Duodenal mucosa (tissue), 2 donors: Measurements from ENCODE around the gene PDCD6IP.

ENCODE experiments used
- H3K27ac ChIP-seq: one replicate; pipeline ENCODE4 v1.7.0; 2013; ENCODE audit warnings: low read depth, low read length
- H3K27me3 ChIP-seq, 2 donors: one replicate each; pipeline ENCODE4 v1.7.0; 2013; ENCODE audit warnings: low read length in 2 of 2, control low read depth in 1 of 2; ENCODE audit not compliant: insufficient read depth in 2 of 2, control insufficient read depth in 1 of 2
- H3K36me3 ChIP-seq, 2 donors: one replicate each; pipeline ENCODE4 v1.7.0; 2013; ENCODE audit warnings: low read length in 2 of 2, control low read depth in 1 of 2; ENCODE audit not compliant: insufficient read depth in 2 of 2, control insufficient read depth in 1 of 2
- H3K4me1 ChIP-seq, 2 donors: one replicate each; pipeline ENCODE4 v1.7.0; 2013; ENCODE audit warnings: low read length in 2 of 2, control low read depth in 1 of 2; ENCODE audit not compliant: insufficient read depth in 2 of 2, control insufficient read depth in 1 of 2
- H3K4me3 ChIP-seq, 2 donors: one replicate each; pipeline ENCODE4 v1.7.0; 2013; ENCODE audit warnings: low read length in 2 of 2, low read depth in 1 of 2
- H3K9ac ChIP-seq, 2 donors: one replicate each; pipeline ENCODE4 v1.7.0; 2013; ENCODE audit warnings: low read length in 2 of 2, low read depth in 1 of 2
- H3K9me3 ChIP-seq, 2 donors: one replicate each; pipeline ENCODE4 v1.7.0; 2013; ENCODE audit warnings: low read length in 2 of 2, control low read depth in 1 of 2; ENCODE audit not compliant: control insufficient read depth in 1 of 2

Gene PDCD6IP

GRCh38 chr3:33795131-33795530 lies 3.3 kb upstream of the PDCD6IP start:
- Histone ChIP-seq H3K9ac (no peak overlapping the region), H3K9me3 (no peaks in the 10 kb centered on the region), H3K27me3 (no peaks in the 10 kb centered on the region), H3K27ac (no peak overlapping the region), H3K36me3 (no peaks in the 10 kb centered on the region), H3K4me3 (no peak overlapping the region), H3K4me1 (peaks cover 8 to 14% of the 10 kb centered on the region in 2 donors)

- H3K9me3 ChIP-seq, result no peaks in the 10 kb centered on the region
- no peak overlapping the region for H3K4me3 ChIP-seq
- H3K9ac ChIP-seq, result no peak overlapping the region
- H3K27me3 ChIP-seq, result no peaks in the 10 kb centered on the region
- H3K27ac ChIP-seq, result no peak overlapping the region
- H3K36me3 ChIP-seq, result no peaks in the 10 kb centered on the region
- peaks cover 17 to 23% of the 10 kb centered on the region in 2 donors for H3K4me1 ChIP-seq
Measured at GRCh38 chr3:33795856-33796536, 2.4 kb upstream of the PDCD6IP start.

GRCh38 chr3:33798113-33798417 lies 365 bp upstream of the PDCD6IP start:
- no peak overlapping the region for H3K27ac ChIP-seq
- no peaks in the 10 kb centered on the region for H3K36me3 ChIP-seq
- H3K27me3 ChIP-seq, result no peaks in the 10 kb centered on the region
- peaks cover 23 to 28% of the 10 kb centered on the region in 2 donors for H3K4me1 ChIP-seq
- no peaks in the 10 kb centered on the region for H3K9me3 ChIP-seq
- peak overlapping the region; percentile 86 to 98 for H3K4me3 ChIP-seq
- H3K9ac ChIP-seq, result peak overlapping the region; percentile 85 to 95

GRCh38 chr3:33799202-33799551 lies 747 bp downstream of the PDCD6IP start:
- H3K9ac ChIP-seq, result peak overlapping the region; percentile 85 to 95
- peak overlapping the region; percentile 86 to 98 for H3K4me3 ChIP-seq
- H3K9me3 ChIP-seq, result no peaks in the 10 kb centered on the region
- H3K4me1 ChIP-seq, result peaks cover 23 to 28% of the 10 kb centered on the region in 2 donors
- no peaks in the 10 kb centered on the region for H3K27me3 ChIP-seq
- H3K27ac ChIP-seq, result peak overlapping the region; percentile 98
- H3K36me3 ChIP-seq, result no peaks in the 10 kb centered on the region

- Histone ChIP-seq H3K4me1 (peaks cover 35% of the 10 kb centered on the region in 2 donors), H3K27me3 (no peaks in the 10 kb centered on the region), H3K4me3 (no peak overlapping the region), H3K9ac (no peak overlapping the region), H3K9me3 (no peaks in the 10 kb centered on the region), H3K36me3 (peaks cover 0 to 2% of the 10 kb centered on the region in 2 donors), H3K27ac (no peak overlapping the region)
Measured at GRCh38 chr3:33803252-33803651, 4.8 kb downstream of the PDCD6IP start.

- Histone ChIP-seq H3K9me3 (no peaks in the 10 kb centered on the region), H3K4me1 (peaks cover 35 to 39% of the 10 kb centered on the region in 2 donors), H3K4me3 (no peak overlapping the region), H3K27me3 (no peaks in the 10 kb centered on the region), H3K27ac (no peak overlapping the region), H3K36me3 (peaks cover 0 to 3% of the 10 kb centered on the region in 2 donors), H3K9ac (no peak overlapping the region)
Measured at GRCh38 chr3:33803894-33804526, 5.6 kb downstream of the PDCD6IP start.

GRCh38 chr3:33807191-33807590 lies 8.8 kb downstream of the PDCD6IP start:
- Histone ChIP-seq H3K36me3 (peaks cover 0 to 3% of the 10 kb centered on the region in 2 donors), H3K9me3 (no peaks in the 10 kb centered on the region), H3K9ac (no peak overlapping the region), H3K27me3 (no peaks in the 10 kb centered on the region), H3K4me3 (no peak overlapping the region), H3K27ac (no peak overlapping the region), H3K4me1 (peaks cover 16 to 22% of the 10 kb centered on the region in 2 donors)

GRCh38 chr3:33808559-33808958 lies 10.1 kb downstream of the PDCD6IP start:
- Histone ChIP-seq H3K27ac (no peak overlapping the region), H3K9ac (no peak overlapping the region), H3K9me3 (no peaks in the 10 kb centered on the region), H3K4me3 (no peak overlapping the region), H3K27me3 (no peaks in the 10 kb centered on the region), H3K4me1 (peaks cover 16 to 22% of the 10 kb centered on the region in 2 donors), H3K36me3 (peaks cover 3% of the 10 kb centered on the region in 2 donors)

- no peaks in the 10 kb centered on the region for H3K9me3 ChIP-seq
- no peaks in the 10 kb centered on the region for H3K27me3 ChIP-seq
- no peak overlapping the region for H3K4me3 ChIP-seq
- H3K9ac ChIP-seq, result no peak overlapping the region
- peaks cover 16 to 22% of the 10 kb centered on the region in 2 donors for H3K4me1 ChIP-seq
- peaks cover 6 to 9% of the 10 kb centered on the region in 2 donors for H3K36me3 ChIP-seq
- H3K27ac ChIP-seq, result no peak overlapping the region
Measured at GRCh38 chr3:33810545-33810944, 12.1 kb downstream of the PDCD6IP start.

- Histone ChIP-seq H3K27me3 (no peaks in the 10 kb centered on the region), H3K9me3 (no peaks in the 10 kb centered on the region), H3K4me3 (no peak overlapping the region), H3K27ac (no peak overlapping the region), H3K36me3 (peaks cover 12 to 38% of the 10 kb centered on the region in 2 donors), H3K4me1 (no peaks in the 10 kb centered on the region), H3K9ac (no peak overlapping the region)
Measured at GRCh38 chr3:33821989-33822388, 23.6 kb downstream of the PDCD6IP start.
